ENCODE measurements around the gene AKR1C8. TPM values are rescaled to one million over a fixed set of nuclear protein-coding genes. Genes with fewer than 3 reads are reported as not detected.
"Not testable (repeated sequence)": the region's sequence is repeated elsewhere in the genome, so short reads cannot be mapped to it uniquely, and the experiment has no call there.

AKR1C8 gene
- polyA plus RNA-seq, 1 donor from 2014 or later = 0.54 TPM

- H3K4me2 ChIP-seq (ENCODE audit: low read length) = no peak overlapping the region
- H3K4me3 ChIP-seq (ENCODE audit: low read length) = no peak overlapping the region
- no peaks in the 10 kb centered on the region for H3K79me2 ChIP-seq (replicated peaks; ENCODE audit: insufficient read depth, low read length)
- H3K9ac ChIP-seq (ENCODE audit: low read length) = no peak overlapping the region
- no peak for TF ChIP-seq RAD21 (conservative IDR thresholded peaks at IDR 0.05)
- TF ChIP-seq EZH2 (IDR thresholded peaks at IDR 0.05; ENCODE audit: borderline replicate concordance, insufficient read depth, low read length, poor library complexity, severe bottlenecking) = no peak
- no peak for TF ChIP-seq MXI1 (conservative IDR thresholded peaks at IDR 0.05; ENCODE audit: poor library complexity, severe bottlenecking)
- no peak for TF ChIP-seq TAF1 (IDR thresholded peaks at IDR 0.05; ENCODE audit: low read depth)
- TF ChIP-seq EP300 (conservative IDR thresholded peaks at IDR 0.05; ENCODE audit: poor library complexity, severe bottlenecking) = no peak
- H3K36me3 ChIP-seq (ENCODE audit: insufficient read depth, low read length) = no peaks in the 10 kb centered on the region
- H2AFZ ChIP-seq (ENCODE audit: low read depth, low read length) = no peak overlapping the region
- no peaks in the 10 kb centered on the region for H3K27me3 ChIP-seq (ENCODE audit: insufficient read depth, low read depth, low read length)
- H3K9me3 ChIP-seq (ENCODE audit: low read length) = no peaks in the 10 kb centered on the region
- no peaks in the 10 kb centered on the region for H3F3A ChIP-seq (ENCODE audit: insufficient read depth, low read length, poor library complexity, severe bottlenecking)
- no peaks in the 10 kb centered on the region for H4K20me1 ChIP-seq (ENCODE audit: insufficient read depth)
- H3K27ac ChIP-seq (ENCODE audit: low read length) = no peak overlapping the region
- H3K9me2 ChIP-seq (ENCODE audit: insufficient read depth, low read length) = no peaks in the 10 kb centered on the region
These were observed 1.0 kb downstream of the AKR1C8 start for GRCh38 chr10:5183923-5184322.

- H2AFZ ChIP-seq (ENCODE audit: low read depth, low read length); H3K27me3 ChIP-seq (ENCODE audit: insufficient read depth, low read depth, low read length); H3K4me2 ChIP-seq (ENCODE audit: low read length); H3K27ac ChIP-seq (ENCODE audit: low read length); H3K9me3 ChIP-seq (ENCODE audit: low read length); H3K36me3 ChIP-seq (ENCODE audit: insufficient read depth, low read length); H3F3A ChIP-seq (ENCODE audit: insufficient read depth, low read length, poor library complexity, severe bottlenecking); H3K9ac ChIP-seq (ENCODE audit: low read length); H3K9me2 ChIP-seq (ENCODE audit: insufficient read depth, low read length); H3K4me3 ChIP-seq (ENCODE audit: low read length); H4K20me1 ChIP-seq (ENCODE audit: insufficient read depth); H3K79me2 ChIP-seq (replicated peaks; ENCODE audit: insufficient read depth, low read length): not testable (repeated sequence)
These were observed 4.4 kb downstream of the AKR1C8 start for GRCh38 chr10:5180503-5180902.

- not testable (repeated sequence) for H2AFZ ChIP-seq (ENCODE audit: low read depth, low read length); H3K9me2 ChIP-seq (ENCODE audit: insufficient read depth, low read length); H3K27ac ChIP-seq (ENCODE audit: low read length); H3K9me3 ChIP-seq (ENCODE audit: low read length); H3K36me3 ChIP-seq (ENCODE audit: insufficient read depth, low read length); H3K27me3 ChIP-seq (ENCODE audit: insufficient read depth, low read depth, low read length); H4K20me1 ChIP-seq (ENCODE audit: insufficient read depth); H3K79me2 ChIP-seq (replicated peaks; ENCODE audit: insufficient read depth, low read length); H3K4me2 ChIP-seq (ENCODE audit: low read length); H3K4me3 ChIP-seq (ENCODE audit: low read length); H3K9ac ChIP-seq (ENCODE audit: low read length); H3F3A ChIP-seq (ENCODE audit: insufficient read depth, low read length, poor library complexity, severe bottlenecking)
These were observed 9.4 kb downstream of the AKR1C8 start for GRCh38 chr10:5175581-5175980.

- Histone ChIP-seq H3K79me2 (replicated peaks; ENCODE audit: insufficient read depth, low read length) (no peaks in the 10 kb centered on the region), H3K9me2 (ENCODE audit: insufficient read depth, low read length) (no peaks in the 10 kb centered on the region), H3K27me3 (ENCODE audit: insufficient read depth, low read depth, low read length) (no peaks in the 10 kb centered on the region), H3F3A (ENCODE audit: insufficient read depth, low read length, poor library complexity, severe bottlenecking) (no peaks in the 10 kb centered on the region), H3K9ac (ENCODE audit: low read length) (no peak overlapping the region), H2AFZ (ENCODE audit: low read depth, low read length) (no peak overlapping the region), H3K4me3 (ENCODE audit: low read length) (no peak overlapping the region), H3K4me2 (ENCODE audit: low read length) (no peak overlapping the region), H3K36me3 (ENCODE audit: insufficient read depth, low read length) (no peaks in the 10 kb centered on the region), H3K9me3 (ENCODE audit: low read length) (peaks cover 6% of the 10 kb centered on the region), H4K20me1 (ENCODE audit: insufficient read depth) (no peaks in the 10 kb centered on the region), H3K27ac (ENCODE audit: low read length) (no peak overlapping the region)
- no peak for TF ChIP-seq POLR2AphosphoS5 (IDR thresholded peaks at IDR 0.05)
- TF ChIP-seq TAF1 (IDR thresholded peaks at IDR 0.05; ENCODE audit: low read depth) = no peak
- TF ChIP-seq RAD21 (conservative IDR thresholded peaks at IDR 0.05) = no peak
- TF ChIP-seq EP300 (conservative IDR thresholded peaks at IDR 0.05; ENCODE audit: poor library complexity, severe bottlenecking) = no peak
- no peak for TF ChIP-seq CTCF (IDR thresholded peaks at IDR 0.05; ENCODE audit: poor library complexity, severe bottlenecking)
- no peak for TF ChIP-seq REST (IDR thresholded peaks at IDR 0.05; ENCODE audit: borderline replicate concordance)
- no peak for TF ChIP-seq MXI1 (conservative IDR thresholded peaks at IDR 0.05; ENCODE audit: poor library complexity, severe bottlenecking)
- TF ChIP-seq SMC3 (conservative IDR thresholded peaks at IDR 0.05; ENCODE audit: poor library complexity) = no peak
- no peak for TF ChIP-seq EZH2 (IDR thresholded peaks at IDR 0.05; ENCODE audit: borderline replicate concordance, insufficient read depth, low read length, poor library complexity, severe bottlenecking)
These were observed 16.0 kb downstream of the AKR1C8 start for GRCh38 chr10:5168897-5169420.
